ENCODE results near the gene TRPC4. TPM values are rescaled to one million over a fixed set of nuclear protein-coding genes. Genes with fewer than 3 reads are reported as not detected.

The TRPC4 gene
- total RNA-seq, 6 experiments from 2014 or later = 0.07 to 0.74 (median 0.46) TPM; not detected in 2

DNA sequence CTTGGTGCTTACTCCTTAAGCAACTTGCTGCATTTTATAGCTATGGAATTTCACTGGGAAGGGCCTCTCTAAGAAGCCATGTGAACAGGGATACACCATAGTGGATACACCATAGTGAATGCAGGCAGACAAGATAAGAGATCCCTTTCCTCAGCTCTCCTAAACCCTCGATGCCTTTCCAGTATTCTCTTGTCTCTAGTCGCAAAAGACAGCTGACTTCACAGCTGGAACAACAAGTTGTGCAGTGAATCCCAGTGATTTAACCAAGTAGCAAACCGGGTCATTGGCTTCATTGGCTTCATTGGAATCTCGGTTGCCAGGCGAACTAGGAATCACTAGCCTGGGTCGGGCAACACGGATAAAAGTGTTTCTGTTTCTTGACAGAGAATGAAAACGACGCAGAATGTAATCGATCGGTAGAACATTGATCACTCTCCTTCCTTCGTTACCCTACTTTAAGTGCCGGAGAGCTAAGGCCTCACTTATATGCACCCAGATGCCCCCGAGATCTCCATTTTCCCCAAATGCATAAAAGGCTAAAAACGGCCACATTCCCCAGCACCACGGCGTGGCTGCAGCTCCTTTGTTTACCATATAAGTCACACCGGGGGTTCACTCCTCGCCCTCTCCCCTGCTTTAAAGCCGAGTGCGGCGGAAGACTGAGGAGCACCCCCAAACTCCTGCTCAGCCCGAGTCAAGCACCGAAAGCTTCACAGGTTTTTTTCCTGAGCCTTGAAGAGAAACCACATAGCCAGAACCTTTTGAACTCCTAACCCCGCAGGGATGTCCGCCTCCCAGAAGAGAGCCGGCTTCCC lies 674 bp downstream of the TRPC4 start:
- intact Hi-C loops (cut with DNase I) = no loop called here
- WGBS (ENCODE audit: insufficient coverage, low coverage, low lambda C conversion rate, missing lambda C conversion rate) = 8% methylated on average over 22 of the region's 27 CpGs
- Histone ChIP-seq H3K27ac (no peak overlapping the region), H3K4me1 (no peaks in the 10 kb centered on the region), H3K27me3 (peaks cover 0 to 14% of the 10 kb centered on the region in 2 donors), H3K9me3 (no peaks in the 10 kb centered on the region), H3K4me3 (peak overlapping the region in 2 of 3 donors; percentile 10 to 32), H3K36me3 (no peaks in the 10 kb centered on the region)
- no peak for TF ChIP-seq POLR2A (IDR thresholded peaks at IDR 0.05)
- TF ChIP-seq, protein P1, sequence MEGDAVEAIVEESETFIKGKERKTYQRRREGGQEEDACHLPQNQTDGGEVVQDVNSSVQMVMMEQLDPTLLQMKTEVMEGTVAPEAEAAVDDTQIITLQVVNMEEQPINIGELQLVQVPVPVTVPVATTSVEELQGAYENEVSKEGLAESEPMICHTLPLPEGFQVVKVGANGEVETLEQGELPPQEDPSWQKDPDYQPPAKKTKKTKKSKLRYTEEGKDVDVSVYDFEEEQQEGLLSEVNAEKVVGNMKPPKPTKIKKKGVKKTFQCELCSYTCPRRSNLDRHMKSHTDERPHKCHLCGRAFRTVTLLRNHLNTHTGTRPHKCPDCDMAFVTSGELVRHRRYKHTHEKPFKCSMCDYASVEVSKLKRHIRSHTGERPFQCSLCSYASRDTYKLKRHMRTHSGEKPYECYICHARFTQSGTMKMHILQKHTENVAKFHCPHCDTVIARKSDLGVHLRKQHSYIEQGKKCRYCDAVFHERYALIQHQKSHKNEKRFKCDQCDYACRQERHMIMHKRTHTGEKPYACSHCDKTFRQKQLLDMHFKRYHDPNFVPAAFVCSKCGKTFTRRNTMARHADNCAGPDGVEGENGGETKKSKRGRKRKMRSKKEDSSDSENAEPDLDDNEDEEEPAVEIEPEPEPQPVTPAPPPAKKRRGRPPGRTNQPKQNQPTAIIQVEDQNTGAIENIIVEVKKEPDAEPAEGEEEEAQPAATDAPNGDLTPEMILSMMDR (IDR thresholded peaks at IDR 0.05) = no peak
- ATAC-seq (peak; percentile 11 to 31 (median 26)), DNase-seq (peak in 1 of 3 donors; percentile 31)

DNA sequence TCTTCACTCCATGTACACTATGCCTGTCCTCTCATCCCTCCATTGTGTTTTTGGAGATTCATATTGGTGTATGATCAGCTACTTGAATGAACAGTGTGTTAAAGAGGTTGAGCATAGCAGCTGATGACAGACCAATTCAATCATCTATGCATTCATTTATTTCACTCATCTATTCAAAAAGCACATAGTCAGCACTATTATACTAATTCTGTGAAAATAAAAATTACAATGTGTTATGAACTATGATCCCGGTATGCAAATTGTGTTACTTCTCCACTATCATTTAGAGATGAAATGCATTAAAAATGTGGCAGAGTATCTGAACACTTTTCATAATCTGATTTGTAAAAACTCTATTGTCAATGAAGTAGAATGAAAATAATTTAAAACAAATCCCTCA lies 5.9 kb downstream of the TRPC4 start:
- H3K9me3 ChIP-seq = no peaks in the 10 kb centered on the region
- H3K4me1 ChIP-seq = no peaks in the 10 kb centered on the region
- H3K36me3 ChIP-seq = no peaks in the 10 kb centered on the region
- intact Hi-C loops (cut with DNase I) = no loop called here
- no peak for DNase-seq
- no peak overlapping the region for H3K27ac ChIP-seq
- no peak for ATAC-seq
- 91% methylated on average over 1 of the region's 1 CpG for WGBS (ENCODE audit: insufficient coverage, low coverage, low lambda C conversion rate, missing lambda C conversion rate)
- H3K27me3 ChIP-seq = no peaks in the 10 kb centered on the region
- TF ChIP-seq, protein P1 (IDR thresholded peaks at IDR 0.05) = no peak
- TF ChIP-seq POLR2A (IDR thresholded peaks at IDR 0.05) = no peak
- no peak overlapping the region for H3K4me3 ChIP-seq

DNA sequence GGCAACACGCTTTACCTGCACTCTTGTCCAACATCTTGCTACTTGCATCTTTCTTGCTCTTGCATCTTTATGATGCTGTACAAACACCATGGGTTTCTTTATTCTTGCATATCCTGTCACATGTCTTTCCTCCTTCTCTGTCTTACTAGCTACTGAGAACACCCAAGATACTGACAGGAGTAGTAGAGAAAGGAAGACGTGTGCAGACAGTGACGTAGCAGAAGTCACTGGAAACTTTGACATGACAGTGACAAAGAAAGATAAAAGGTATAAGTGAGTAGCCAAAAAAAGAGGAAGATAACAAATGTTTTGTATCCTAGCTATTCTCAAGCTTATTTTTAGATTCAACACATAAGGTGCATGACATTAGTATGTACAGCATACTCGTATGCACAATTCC lies 34.2 kb downstream of the TRPC4 start:
- 48% methylated on average over 4 of the region's 4 CpGs for WGBS (ENCODE audit: insufficient coverage, low coverage, low lambda C conversion rate, missing lambda C conversion rate)
- TF ChIP-seq, protein P1 (IDR thresholded peaks at IDR 0.05) = no peak
- no peak for TF ChIP-seq POLR2A (IDR thresholded peaks at IDR 0.05)
- Histone ChIP-seq H3K9me3 (no peaks in the 10 kb centered on the region), H3K36me3 (no peaks in the 10 kb centered on the region), H3K27ac (no peak overlapping the region), H3K27me3 (no peaks in the 10 kb centered on the region), H3K4me3 (no peak overlapping the region), H3K4me1 (no peaks in the 10 kb centered on the region)
- intact Hi-C loops (cut with DNase I) = no loop called here
- DNase-seq (no peak), ATAC-seq (no peak)

DNA sequence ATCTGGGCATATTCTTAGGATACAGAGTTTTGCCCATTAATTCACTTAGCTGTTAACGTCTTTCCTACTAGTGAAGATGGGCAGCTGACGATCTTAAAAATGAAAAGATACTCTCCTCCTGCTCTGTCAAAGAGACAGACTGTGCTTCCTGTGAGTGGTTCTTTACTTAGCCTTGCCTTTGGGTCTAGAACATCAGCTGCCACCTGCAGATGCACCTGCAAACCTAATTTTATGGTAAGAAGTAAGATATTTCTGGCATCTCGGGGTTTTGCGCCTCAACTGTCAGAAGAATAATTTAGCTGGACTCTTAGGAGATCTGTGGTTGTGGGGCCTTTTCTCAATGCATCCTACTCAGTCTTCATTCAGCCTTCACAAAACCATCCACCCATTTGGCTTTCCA lies 36.2 kb downstream of the TRPC4 start:
- intact Hi-C loops (cut with DNase I) = no loop called here
- Histone ChIP-seq H3K4me3 (no peak overlapping the region), H3K9me3 (no peaks in the 10 kb centered on the region), H3K36me3 (no peaks in the 10 kb centered on the region), H3K27me3 (no peaks in the 10 kb centered on the region), H3K27ac (no peak overlapping the region), H3K4me1 (no peaks in the 10 kb centered on the region)
- ATAC-seq (no peak), DNase-seq (no peak)
- WGBS (ENCODE audit: insufficient coverage, low coverage, low lambda C conversion rate, missing lambda C conversion rate) = 36% methylated on average over 4 of the region's 4 CpGs
- no peak for TF ChIP-seq POLR2A (IDR thresholded peaks at IDR 0.05)
- TF ChIP-seq, protein P1 (IDR thresholded peaks at IDR 0.05) = no peak
